Activated CD8-positive, alpha-beta T cell treated with anti-CD3 and anti-CD28 coated beads for 36 hours (primary cell): ENCODE results near the gene RASGEF1C. TPM values are rescaled to one million over a fixed set of nuclear protein-coding genes. Genes with fewer than 3 reads are reported as not detected.

ENCODE experiments used
- ATAC-seq: fragments of 200-7000 bp; cut with Tn5 transposase; one replicate; pipeline ENCODE4 v1.10.0; 2021; ENCODE audit warnings: mild to moderate bottlenecking, moderate library complexity
- CTCF ChIA-PET: fragments of 350-600 bp; sonication (Branson Sonifier 250); formaldehyde crosslinking; loops from one replicate; lab custom pipeline; 2021; ENCODE audit warnings: antibody characterized with exemption; lab: Charles Lee
- POLR2A ChIA-PET: fragments of 350-600 bp; sonication (Branson Sonifier 250); formaldehyde crosslinking; loops from one replicate; lab custom pipeline; 2021; ENCODE audit warnings: antibody characterized with exemption; lab: Charles Lee
- DNase-seq: peaks from one replicate; pipeline ENCODE4 v3.0.0-alpha.2; 2020
- H3K27ac Mint-ChIP-seq: one replicate; pipeline ENCODE4 v1.8.0; 2021; ENCODE audit warnings: mild to moderate bottlenecking, mixed read lengths
- H3K27me3 Mint-ChIP-seq: one replicate; pipeline ENCODE4 v1.8.0; 2021; ENCODE audit warnings: mixed read lengths
- H3K36me3 Mint-ChIP-seq: one replicate; pipeline ENCODE4 v1.8.0; 2021; ENCODE audit warnings: low read depth, mixed read lengths
- H3K4me1 Mint-ChIP-seq: one replicate; pipeline ENCODE4 v1.8.0; 2021; ENCODE audit warnings: low read depth, mixed read lengths
- H3K4me3 Mint-ChIP-seq: one replicate; pipeline ENCODE4 v1.8.0; 2021; ENCODE audit warnings: mild to moderate bottlenecking, moderate library complexity, mixed read lengths
- H3K9me3 Mint-ChIP-seq: one replicate; pipeline ENCODE4 v1.8.0; 2021; ENCODE audit warnings: mixed read lengths
- intact Hi-C: fragments of 100-400 bp; cut with micrococcal nuclease; formaldehyde crosslinking; loops from one replicate; pipeline ENCODE4 v1.10.0; 2022
- total RNA-seq, 2 experiments: library from RNA; stranded (reverse); gene quantifications; one replicate each; pipeline ENCODE4 v1.2.3, GENCODE V29; 2021
- TF ChIP-seq, protein P1 (sequence below): fragments of 200-600 bp; IDR thresholded peaks from one replicate; pipeline ENCODE4 v1.8.0; 2022; ENCODE audit warnings: antibody characterized with exemption, mild to moderate bottlenecking

Gene RASGEF1C
- total RNA-seq, 2 experiments from 2014 or later, result not detected

GRCh38 chr5:180202939-180203573, 6.0 kb downstream of the RASGEF1C start:
- no peak for DNase-seq
- no peaks in the 10 kb centered on the region for H3K4me1 Mint-ChIP-seq

DNA sequence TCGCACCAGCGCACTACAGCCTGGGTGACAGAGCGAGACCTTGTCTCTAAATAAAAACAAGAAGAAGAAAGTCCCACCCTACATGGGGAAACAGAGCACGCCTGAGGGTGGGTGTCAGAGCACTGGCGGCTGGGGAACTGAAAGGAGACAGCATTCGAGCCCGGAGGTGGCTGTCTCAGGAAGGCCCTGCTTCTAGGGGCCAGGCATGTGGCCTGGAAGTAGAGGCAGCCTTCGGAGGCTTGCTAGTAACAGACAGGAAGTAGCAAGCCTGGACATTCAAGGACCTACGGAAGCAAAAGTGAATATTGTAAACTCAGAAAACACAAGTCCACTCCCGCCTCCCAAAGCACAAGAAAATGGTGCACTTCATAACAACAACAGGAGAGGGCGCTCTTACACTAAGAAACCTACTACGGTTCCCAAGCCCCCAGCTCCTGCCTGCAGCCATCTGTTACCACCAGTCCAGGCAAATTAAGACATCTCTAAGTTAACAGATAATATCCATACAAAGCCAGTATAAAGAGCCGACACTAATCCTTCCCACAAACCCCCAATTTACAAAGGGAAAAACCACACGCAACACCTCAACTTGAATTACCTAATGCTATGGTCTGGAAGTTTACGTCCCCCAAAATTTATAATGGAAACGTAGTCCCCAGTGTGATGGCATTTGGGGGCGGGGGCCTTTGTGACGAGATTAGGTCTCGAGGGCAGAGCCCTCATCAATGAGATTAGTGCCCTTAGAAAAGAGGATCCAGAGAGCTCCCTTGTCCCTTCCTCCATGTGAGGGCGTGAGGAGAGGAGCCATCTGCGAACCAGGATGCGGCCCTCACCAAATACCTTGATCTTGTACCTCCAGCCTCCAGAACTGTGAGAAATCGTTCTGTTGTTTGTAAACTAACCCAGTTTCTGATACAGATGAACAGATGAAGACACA, 7.7 kb downstream of the RASGEF1C start:
- no peaks in the 10 kb centered on the region for H3K4me1 Mint-ChIP-seq
- ChIA-PET POLR2A (no interaction called here), CTCF (interaction anchor here (1.6 to 2.0 kb wide), 3 partner anchors 11 to 127 kb away, joined by 3 to 10 read pairs (median 9); no protein-coding TSS in a partner anchor)
- ATAC-seq, result no peak
- H3K4me3 Mint-ChIP-seq, result no peak overlapping the region
- H3K36me3 Mint-ChIP-seq, result no peaks in the 10 kb centered on the region
- intact Hi-C loops, result no loop called here
- no peaks in the 10 kb centered on the region for H3K9me3 Mint-ChIP-seq
- TF ChIP-seq, protein P1, sequence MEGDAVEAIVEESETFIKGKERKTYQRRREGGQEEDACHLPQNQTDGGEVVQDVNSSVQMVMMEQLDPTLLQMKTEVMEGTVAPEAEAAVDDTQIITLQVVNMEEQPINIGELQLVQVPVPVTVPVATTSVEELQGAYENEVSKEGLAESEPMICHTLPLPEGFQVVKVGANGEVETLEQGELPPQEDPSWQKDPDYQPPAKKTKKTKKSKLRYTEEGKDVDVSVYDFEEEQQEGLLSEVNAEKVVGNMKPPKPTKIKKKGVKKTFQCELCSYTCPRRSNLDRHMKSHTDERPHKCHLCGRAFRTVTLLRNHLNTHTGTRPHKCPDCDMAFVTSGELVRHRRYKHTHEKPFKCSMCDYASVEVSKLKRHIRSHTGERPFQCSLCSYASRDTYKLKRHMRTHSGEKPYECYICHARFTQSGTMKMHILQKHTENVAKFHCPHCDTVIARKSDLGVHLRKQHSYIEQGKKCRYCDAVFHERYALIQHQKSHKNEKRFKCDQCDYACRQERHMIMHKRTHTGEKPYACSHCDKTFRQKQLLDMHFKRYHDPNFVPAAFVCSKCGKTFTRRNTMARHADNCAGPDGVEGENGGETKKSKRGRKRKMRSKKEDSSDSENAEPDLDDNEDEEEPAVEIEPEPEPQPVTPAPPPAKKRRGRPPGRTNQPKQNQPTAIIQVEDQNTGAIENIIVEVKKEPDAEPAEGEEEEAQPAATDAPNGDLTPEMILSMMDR, result peak; percentile 31
- DNase-seq, result peak; percentile 42
- H3K27ac Mint-ChIP-seq, result no peak overlapping the region
- peaks cover 11% of the 10 kb centered on the region for H3K27me3 Mint-ChIP-seq

More at GRCh38 chr5:180202939-180203573, 6.0 kb downstream of the RASGEF1C start:
- intact Hi-C loops, result no loop called here
- ATAC-seq, result peak; percentile 13
- TF ChIP-seq, protein P1, result no peak
- CTCF ChIA-PET, result interaction anchor here (1.6 kb wide), 2 partner anchors 13 to 126 kb away, joined by 3 to 5 read pairs; no protein-coding TSS in a partner anchor
- Mint-ChIP-seq H3K36me3 (no peaks in the 10 kb centered on the region), H3K27me3 (peaks cover 22% of the 10 kb centered on the region), H3K27ac (no peak overlapping the region), H3K9me3 (no peaks in the 10 kb centered on the region), H3K4me3 (no peak overlapping the region)
- POLR2A ChIA-PET, result no interaction called here

DNA sequence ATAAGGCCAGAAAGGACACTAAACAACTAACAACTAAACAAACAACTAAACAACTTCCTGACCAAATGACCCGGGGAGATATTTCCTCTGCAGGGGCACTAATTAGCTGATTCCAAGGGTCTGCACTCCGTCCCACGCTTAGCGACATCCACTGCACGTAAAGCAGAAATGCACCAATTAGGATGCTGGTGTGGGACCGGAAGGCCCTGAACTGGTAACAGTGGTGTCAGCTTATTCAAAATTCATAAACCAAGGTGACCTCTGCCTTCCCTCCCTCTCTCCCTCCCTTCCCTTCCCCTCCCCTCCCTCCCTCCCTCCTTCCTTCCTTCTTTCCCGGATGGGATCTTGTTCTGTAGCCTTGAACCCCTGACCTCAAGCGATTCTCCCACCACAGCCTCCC, 9.6 kb downstream of the RASGEF1C start:
- peaks cover 8% of the 10 kb centered on the region for H3K27me3 Mint-ChIP-seq
- ChIA-PET POLR2A (no interaction called here), CTCF (interaction anchor here (2.0 kb wide), 1 partner anchor 117 kb away, joined by 9 read pairs; no protein-coding TSS in a partner anchor)
- no peak overlapping the region for H3K27ac Mint-ChIP-seq
- no peak overlapping the region for H3K4me3 Mint-ChIP-seq
- no peak for DNase-seq
- H3K4me1 Mint-ChIP-seq, result no peaks in the 10 kb centered on the region
- no peak for ATAC-seq
- TF ChIP-seq, protein P1, result no peak
- H3K36me3 Mint-ChIP-seq, result no peaks in the 10 kb centered on the region
- H3K9me3 Mint-ChIP-seq, result no peaks in the 10 kb centered on the region
- intact Hi-C loops, result no loop called here

DNA sequence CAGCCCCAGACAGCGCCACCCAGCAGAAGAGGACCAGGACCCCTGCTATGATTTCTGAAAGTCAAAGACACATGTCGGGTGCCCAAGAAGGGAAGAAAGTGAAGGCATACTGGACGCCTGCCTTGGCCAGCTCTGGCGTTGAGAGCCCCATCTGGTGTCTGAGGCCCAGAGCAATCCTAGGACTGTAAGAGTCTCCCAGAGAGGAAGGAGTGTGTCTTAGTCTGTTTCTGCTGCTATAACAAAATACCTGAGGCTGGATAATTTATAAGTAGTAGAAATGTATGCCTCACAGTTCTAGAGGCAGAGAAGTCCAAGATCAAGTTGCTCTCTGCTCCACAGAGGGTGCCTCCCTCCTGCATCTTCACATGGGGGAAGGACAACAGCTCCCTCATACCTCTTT, 10.8 kb downstream of the RASGEF1C start:
- Mint-ChIP-seq H3K4me1 (no peaks in the 10 kb centered on the region), H3K27ac (no peak overlapping the region), H3K36me3 (no peaks in the 10 kb centered on the region), H3K4me3 (no peak overlapping the region), H3K27me3 (peaks cover 8% of the 10 kb centered on the region), H3K9me3 (no peaks in the 10 kb centered on the region)
- DNase-seq (no peak), ATAC-seq (no peak)
- ChIA-PET CTCF (no interaction called here), POLR2A (no interaction called here)
- intact Hi-C loops, result no loop called here
- TF ChIP-seq, protein P1, result no peak
